ENCODE measurements around the gene CTLA4. TPM values are rescaled to one million over a fixed set of nuclear protein-coding genes. Genes with fewer than 3 reads are reported as not detected.
A peak's percentile ranks its signal among the peaks of the same experiment; 100 is the strongest.

CTLA4 gene
- total RNA-seq, 2 experiments from 2014 or later: 121 to 127 TPM

GRCh38 chr2:203898657-203899056, 31.1 kb downstream of the CTLA4 start:
- Mint-ChIP-seq H3K9me3 (ENCODE audit: low read depth) (peaks cover 16% of the 10 kb centered on the region), H3K4me3 (no peak overlapping the region), H3K27me3 (no peaks in the 10 kb centered on the region), H3K4me1 (peaks cover 44% of the 10 kb centered on the region), H3K27ac (no peak overlapping the region), H3K36me3 (ENCODE audit: low read depth) (peaks cover 15% of the 10 kb centered on the region)
- POLR2A ChIA-PET: interaction anchor here (0.7 to 2.1 kb wide), 2 partner anchors 12 to 26 kb away, joined by 3 to 8 read pairs; no protein-coding TSS in a partner anchor
- ATAC-seq (no peak), DNase-seq (no peak)
- intact Hi-C loops (cut with DNase I, micrococcal nuclease): no loop called here
- CTCF ChIA-PET: interaction anchor here (0.5 to 3.9 kb wide), 6 partner anchors 11 to 280 kb away, joined by 4 to 21 read pairs (median 6); no protein-coding TSS in a partner anchor

GRCh38 chr2:203900253-203900652, 32.7 kb downstream of the CTLA4 start:
- intact Hi-C loops (cut with DNase I, micrococcal nuclease): no loop called here
- Mint-ChIP-seq H3K9me3 (ENCODE audit: low read depth) (peaks cover 16% of the 10 kb centered on the region), H3K27me3 (no peaks in the 10 kb centered on the region), H3K27ac (no peak overlapping the region), H3K4me3 (no peak overlapping the region), H3K36me3 (ENCODE audit: low read depth) (peaks cover 15% of the 10 kb centered on the region), H3K4me1 (peaks cover 28% of the 10 kb centered on the region)
- DNase-seq: no peak
- no peak for ATAC-seq
- POLR2A ChIA-PET: interaction anchor here (1.3 kb wide), 1 partner anchor 14 kb away, joined by 7 read pairs; no protein-coding TSS in a partner anchor
- CTCF ChIA-PET: interaction anchor here (1.1 to 1.3 kb wide), 2 partner anchors 9 to 34 kb away, joined by 3 to 5 read pairs; no protein-coding TSS in a partner anchor

DNA sequence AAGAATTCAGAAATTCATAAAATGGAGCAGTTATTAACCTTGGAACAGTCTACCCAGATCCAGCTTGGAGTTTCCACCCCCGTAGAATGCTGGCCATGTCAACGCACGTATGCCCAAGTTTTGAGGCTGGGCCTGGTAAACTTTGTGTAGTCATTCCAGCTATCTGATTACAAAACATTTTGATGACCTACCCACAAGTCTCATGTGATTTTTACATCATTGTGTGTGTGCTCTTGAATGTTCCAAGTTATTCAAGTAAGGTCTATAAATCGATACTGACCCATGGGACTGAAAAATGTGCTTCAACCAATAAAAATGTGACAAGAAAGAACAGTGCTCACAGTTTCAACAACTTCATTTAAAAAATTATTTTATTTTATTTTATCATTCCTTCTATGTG, 36.5 kb downstream of the CTLA4 start:
- no peak overlapping the region for H3K4me3 Mint-ChIP-seq
- H3K36me3 Mint-ChIP-seq (ENCODE audit: low read depth): peaks cover 15% of the 10 kb centered on the region
- DNase-seq (no peak), ATAC-seq (no peak)
- ChIA-PET POLR2A (no interaction called here), CTCF (interaction anchor here (0.6 to 1.2 kb wide), 3 partner anchors 19 to 163 kb away, joined by 3 read pairs; partner anchors contain the start of gene CTLA4)
- no peaks in the 10 kb centered on the region for H3K27me3 Mint-ChIP-seq
- intact Hi-C loops (cut with DNase I, micrococcal nuclease): no loop called here
- H3K27ac Mint-ChIP-seq: no peak overlapping the region
- peaks cover 11% of the 10 kb centered on the region for H3K4me1 Mint-ChIP-seq
- peaks cover 16% of the 10 kb centered on the region for H3K9me3 Mint-ChIP-seq (ENCODE audit: low read depth)

GRCh38 chr2:203905656-203906055, 38.1 kb downstream of the CTLA4 start:
- ATAC-seq (no peak), DNase-seq (no peak)
- H3K36me3 Mint-ChIP-seq (ENCODE audit: low read depth): peaks cover 15% of the 10 kb centered on the region
- H3K27ac Mint-ChIP-seq: no peak overlapping the region
- peaks cover 24% of the 10 kb centered on the region for H3K4me1 Mint-ChIP-seq
- no peak overlapping the region for H3K4me3 Mint-ChIP-seq
- ChIA-PET CTCF (interaction anchor here (0.7 to 1.9 kb wide), 6 partner anchors 9 to 1819 kb away, joined by 3 to 6 read pairs (median 3); no protein-coding TSS in a partner anchor), POLR2A (interaction anchor here (0.6 to 1.1 kb wide), 2 partner anchors 34 to 157 kb away, joined by 4 to 5 read pairs; no protein-coding TSS in a partner anchor)
- intact Hi-C loops (cut with DNase I, micrococcal nuclease): no loop called here
- no peaks in the 10 kb centered on the region for H3K27me3 Mint-ChIP-seq
- H3K9me3 Mint-ChIP-seq (ENCODE audit: low read depth): peaks cover 15% of the 10 kb centered on the region

DNA sequence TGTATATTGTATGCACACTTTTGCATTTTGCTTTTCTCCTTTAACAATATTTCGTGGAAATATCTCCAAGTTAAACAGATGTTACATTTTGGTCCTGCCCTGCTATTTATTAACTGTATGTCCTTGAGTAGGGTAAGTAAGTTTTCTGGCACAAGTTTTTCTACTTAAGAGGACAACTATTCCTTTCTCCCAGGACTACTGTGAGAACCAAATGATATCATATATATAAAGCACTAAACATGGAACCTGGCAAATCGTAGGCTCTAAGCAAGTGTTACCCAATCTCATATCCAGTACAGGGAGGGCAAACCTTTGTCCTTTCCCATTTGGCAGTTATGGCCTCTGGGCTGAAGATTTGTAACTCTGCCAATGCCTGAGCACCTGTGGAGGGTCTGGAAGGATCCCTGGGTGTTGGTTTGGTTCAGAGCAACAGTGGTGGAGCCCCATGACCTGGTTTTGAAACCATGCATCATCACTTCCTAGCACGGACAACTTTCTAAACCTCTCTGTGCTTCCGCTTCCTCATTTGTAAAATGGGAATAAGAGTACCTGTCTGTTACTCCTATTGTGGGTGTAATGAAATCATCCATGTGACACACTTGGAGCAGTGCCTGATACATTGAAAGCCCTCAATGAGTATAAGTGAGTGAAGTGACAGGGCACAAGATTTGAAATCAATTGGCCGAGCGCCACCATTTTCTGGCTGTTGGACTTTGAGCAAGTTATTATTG, 40.7 kb downstream of the CTLA4 start:
- peaks cover 24% of the 10 kb centered on the region for H3K4me1 Mint-ChIP-seq
- no peaks in the 10 kb centered on the region for H3K36me3 Mint-ChIP-seq (ENCODE audit: low read depth)
- ChIA-PET CTCF (interaction anchor here (1.4 to 1.6 kb wide), 2 partner anchors 17 to 36 kb away, joined by 3 to 11 read pairs; no protein-coding TSS in a partner anchor), POLR2A (no interaction called here)
- peaks cover 2% of the 10 kb centered on the region for H3K27me3 Mint-ChIP-seq
- no peak overlapping the region for H3K4me3 Mint-ChIP-seq
- intact Hi-C loops (cut with DNase I, micrococcal nuclease): loop anchor here (2.0 kb wide), 2 partner anchors 37 to 49 kb away; no protein-coding TSS in a partner anchor
- ATAC-seq: peak; percentile 47
- H3K27ac Mint-ChIP-seq: no peak overlapping the region
- peaks cover 2% of the 10 kb centered on the region for H3K9me3 Mint-ChIP-seq (ENCODE audit: low read depth)
- DNase-seq: no peak

DNA sequence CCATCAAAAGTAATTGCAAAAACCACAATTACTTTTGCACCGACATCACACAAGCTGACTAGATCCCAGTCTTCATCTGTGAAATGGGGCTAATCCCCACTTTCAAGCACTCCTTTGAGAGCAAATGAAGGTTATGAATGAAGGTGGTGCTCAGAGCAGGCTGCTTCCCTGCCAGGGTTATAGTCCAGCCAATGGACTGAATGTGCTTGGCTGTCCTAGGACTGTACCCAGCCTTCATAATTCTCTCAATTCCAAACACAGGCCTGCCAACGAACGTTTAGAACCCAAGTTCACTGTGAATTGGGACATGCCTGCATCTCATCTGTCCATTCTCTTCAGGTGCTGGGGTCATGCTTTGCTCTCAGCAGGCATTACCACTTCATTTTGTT, 41.2 kb downstream of the CTLA4 start:
- Mint-ChIP-seq H3K4me3 (no peak overlapping the region), H3K9me3 (ENCODE audit: low read depth) (no peaks in the 10 kb centered on the region), H3K4me1 (peaks cover 24% of the 10 kb centered on the region), H3K27me3 (peaks cover 2% of the 10 kb centered on the region), H3K27ac (peak overlapping the region; percentile 44), H3K36me3 (ENCODE audit: low read depth) (no peaks in the 10 kb centered on the region)
- ChIA-PET POLR2A (interaction anchor here (1.4 kb wide), 1 partner anchor 38 kb away, joined by 3 read pairs; no protein-coding TSS in a partner anchor), CTCF (interaction anchor here (0.8 to 3.6 kb wide), 10 partner anchors 9 to 125 kb away, joined by 3 to 42 read pairs (median 6); no protein-coding TSS in a partner anchor)
- ATAC-seq: no peak
- DNase-seq: no peak
- intact Hi-C loops (cut with DNase I, micrococcal nuclease): loop anchor here (1.0 to 2.0 kb wide), 7 partner anchors 37 to 424 kb away; no protein-coding TSS in a partner anchor

DNA sequence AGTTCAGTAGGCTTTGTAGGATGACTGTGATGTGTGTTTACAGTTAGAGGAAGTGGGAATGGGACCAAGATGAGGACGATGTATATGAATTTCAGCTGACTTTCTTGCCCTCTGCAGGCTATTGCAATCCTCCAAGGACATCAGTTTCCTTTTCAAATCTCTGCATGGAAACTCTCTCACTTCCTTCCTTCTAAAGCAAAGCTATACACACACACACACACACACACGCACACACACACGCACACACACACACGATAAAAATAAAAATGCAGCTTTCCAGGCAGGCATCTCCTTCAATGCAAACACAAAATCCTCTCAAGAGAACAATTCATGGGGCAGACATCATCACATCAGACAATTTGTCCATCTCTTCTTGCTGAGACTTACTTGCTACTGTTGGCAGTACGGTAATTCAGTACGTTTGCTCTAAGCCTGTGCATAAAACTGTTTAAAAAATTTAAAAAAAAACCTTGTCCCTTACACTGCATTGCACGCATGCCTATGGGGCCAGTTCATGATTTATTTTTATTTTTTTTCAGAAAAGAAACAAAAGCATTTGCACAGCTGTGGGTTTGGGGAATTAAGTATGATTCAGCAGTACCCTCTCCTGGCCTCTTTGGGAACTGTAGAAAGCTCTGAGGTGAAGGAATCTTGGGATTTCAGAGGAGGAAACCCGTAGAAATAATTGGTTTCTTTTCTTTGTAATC, 41.8 kb downstream of the CTLA4 start:
- peaks cover 2% of the 10 kb centered on the region for H3K27me3 Mint-ChIP-seq
- ATAC-seq: peak; percentile 72
- H3K36me3 Mint-ChIP-seq (ENCODE audit: low read depth): no peaks in the 10 kb centered on the region
- DNase-seq: peak; percentile 44
- H3K9me3 Mint-ChIP-seq (ENCODE audit: low read depth): no peaks in the 10 kb centered on the region
- H3K4me1 Mint-ChIP-seq: peaks cover 30% of the 10 kb centered on the region
- ChIA-PET CTCF (interaction anchor here (0.6 to 3.6 kb wide), 24 partner anchors 10 to 437 kb away, joined by 3 to 42 read pairs (median 4); no protein-coding TSS in a partner anchor), POLR2A (interaction anchor here (0.6 to 1.5 kb wide), 4 partner anchors 22 to 116 kb away, joined by 3 to 4 read pairs (median 4); no protein-coding TSS in a partner anchor)
- peak overlapping the region; percentile 0 for H3K4me3 Mint-ChIP-seq
- intact Hi-C loops (cut with DNase I, micrococcal nuclease): loop anchor here (1.0 to 2.0 kb wide), 7 partner anchors 38 to 425 kb away; no protein-coding TSS in a partner anchor
- H3K27ac Mint-ChIP-seq: peak overlapping the region; percentile 44

GRCh38 chr2:203909974-203910373, 42.4 kb downstream of the CTLA4 start:
- Mint-ChIP-seq H3K9me3 (ENCODE audit: low read depth) (no peaks in the 10 kb centered on the region), H3K4me1 (peaks cover 36% of the 10 kb centered on the region), H3K27me3 (peaks cover 2% of the 10 kb centered on the region), H3K36me3 (ENCODE audit: low read depth) (no peaks in the 10 kb centered on the region), H3K4me3 (peak overlapping the region; percentile 34), H3K27ac (peak overlapping the region; percentile 45)
- ATAC-seq (peak; percentile 59), DNase-seq (no peak)
- ChIA-PET POLR2A (interaction anchor here (0.9 to 1.5 kb wide), 3 partner anchors 23 to 39 kb away, joined by 3 to 4 read pairs (median 3); no protein-coding TSS in a partner anchor), CTCF (interaction anchor here (0.7 to 3.6 kb wide), 23 partner anchors 10 to 437 kb away, joined by 3 to 42 read pairs (median 4); no protein-coding TSS in a partner anchor)
- intact Hi-C loops (cut with DNase I, micrococcal nuclease): loop anchor here (1.0 to 2.0 kb wide), 10 partner anchors 19 to 426 kb away; no protein-coding TSS in a partner anchor

DNA sequence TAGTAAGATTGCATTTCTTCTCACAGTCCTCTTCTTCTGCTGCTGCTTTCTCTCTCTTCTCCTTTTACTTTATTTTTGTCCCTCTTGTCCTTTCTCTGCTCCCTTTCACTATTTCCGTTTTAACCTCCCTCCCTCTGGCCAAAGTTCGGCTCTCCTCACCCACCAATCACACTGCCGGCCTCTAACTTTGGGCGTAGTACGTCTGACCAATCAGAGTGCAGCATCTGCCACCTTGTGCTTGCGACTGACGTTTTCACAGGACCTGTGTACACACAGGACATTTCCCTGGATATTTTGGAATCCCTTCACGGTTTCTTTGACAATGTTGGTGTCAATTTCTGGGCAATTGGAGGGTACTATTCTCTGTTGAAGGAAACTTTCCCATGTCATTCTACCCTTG, 46.4 kb downstream of the CTLA4 start:
- H3K4me3 Mint-ChIP-seq: peak overlapping the region; percentile 2
- DNase-seq (no peak), ATAC-seq (no peak)
- ChIA-PET CTCF (interaction anchor here (0.7 to 1.2 kb wide), 5 partner anchors 27 to 117 kb away, joined by 3 to 6 read pairs (median 3); no protein-coding TSS in a partner anchor), POLR2A (interaction anchor here (0.6 to 1.2 kb wide), 3 partner anchors 27 to 111 kb away, joined by 3 to 4 read pairs (median 4); partner anchors contain the start of gene CTLA4)
- H3K27me3 Mint-ChIP-seq: peaks cover 2% of the 10 kb centered on the region
- intact Hi-C loops (cut with DNase I, micrococcal nuclease): no loop called here
- no peak overlapping the region for H3K27ac Mint-ChIP-seq
- no peaks in the 10 kb centered on the region for H3K9me3 Mint-ChIP-seq (ENCODE audit: low read depth)
- no peaks in the 10 kb centered on the region for H3K36me3 Mint-ChIP-seq (ENCODE audit: low read depth)
- peaks cover 58% of the 10 kb centered on the region for H3K4me1 Mint-ChIP-seq

DNA sequence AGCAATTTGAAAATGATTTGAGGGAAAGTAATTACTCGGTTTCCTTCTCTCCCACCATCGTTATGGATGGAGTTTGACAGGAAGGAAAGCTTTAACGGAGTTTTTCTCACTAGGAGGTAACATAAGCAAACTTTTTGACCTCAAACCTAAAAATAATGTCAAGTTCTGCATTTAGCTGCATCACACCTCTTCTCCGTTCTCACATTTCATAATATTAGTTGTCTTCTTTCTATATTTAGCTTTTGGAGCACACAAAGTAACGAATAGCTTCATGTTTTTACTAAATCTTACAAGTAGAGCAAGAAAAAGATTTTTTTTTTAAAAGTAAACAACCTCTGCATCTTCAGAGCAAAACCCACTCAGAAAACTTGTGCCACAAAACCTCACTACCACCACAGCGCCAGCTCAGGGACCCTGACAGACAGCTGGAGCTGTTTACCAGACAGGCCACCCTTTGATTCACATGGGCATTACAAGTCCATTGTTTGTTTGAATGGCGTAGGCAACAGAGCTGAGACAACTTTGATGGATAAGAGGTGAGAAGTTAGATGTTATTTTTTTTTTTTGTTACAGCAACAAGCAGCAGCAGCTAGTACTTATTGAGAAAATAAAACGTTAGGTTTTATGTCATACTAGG, 47.1 kb downstream of the CTLA4 start:
- ATAC-seq (no peak), DNase-seq (no peak)
- Mint-ChIP-seq H3K27me3 (peaks cover 2% of the 10 kb centered on the region), H3K9me3 (ENCODE audit: low read depth) (no peaks in the 10 kb centered on the region), H3K36me3 (ENCODE audit: low read depth) (no peaks in the 10 kb centered on the region), H3K4me3 (peak overlapping the region; percentile 1), H3K4me1 (peaks cover 51% of the 10 kb centered on the region), H3K27ac (no peak overlapping the region)
- intact Hi-C loops (cut with DNase I, micrococcal nuclease): no loop called here
- ChIA-PET CTCF (interaction anchor here (0.5 to 1.3 kb wide), 10 partner anchors 9 to 171 kb away, joined by 3 to 6 read pairs (median 3); no protein-coding TSS in a partner anchor), POLR2A (interaction anchor here (0.6 to 1.2 kb wide), 6 partner anchors 19 to 174 kb away, joined by 3 to 6 read pairs (median 4); partner anchors contain the start of gene CTLA4)

All from activated CD4-positive, alpha-beta T cell treated with anti-CD3 and anti-CD28 coated beads for 36 hours (primary cell).